Activated naive CD4-positive, alpha-beta T cell (primary cell): ENCODE results near the gene CNKSR2.

Experiments used
- DNase-seq, 4 experiments: peaks; one replicate each; lab custom pipeline; 2025; lab: John Stamatoyannopoulos, UW

CNKSR2 gene

DNA sequence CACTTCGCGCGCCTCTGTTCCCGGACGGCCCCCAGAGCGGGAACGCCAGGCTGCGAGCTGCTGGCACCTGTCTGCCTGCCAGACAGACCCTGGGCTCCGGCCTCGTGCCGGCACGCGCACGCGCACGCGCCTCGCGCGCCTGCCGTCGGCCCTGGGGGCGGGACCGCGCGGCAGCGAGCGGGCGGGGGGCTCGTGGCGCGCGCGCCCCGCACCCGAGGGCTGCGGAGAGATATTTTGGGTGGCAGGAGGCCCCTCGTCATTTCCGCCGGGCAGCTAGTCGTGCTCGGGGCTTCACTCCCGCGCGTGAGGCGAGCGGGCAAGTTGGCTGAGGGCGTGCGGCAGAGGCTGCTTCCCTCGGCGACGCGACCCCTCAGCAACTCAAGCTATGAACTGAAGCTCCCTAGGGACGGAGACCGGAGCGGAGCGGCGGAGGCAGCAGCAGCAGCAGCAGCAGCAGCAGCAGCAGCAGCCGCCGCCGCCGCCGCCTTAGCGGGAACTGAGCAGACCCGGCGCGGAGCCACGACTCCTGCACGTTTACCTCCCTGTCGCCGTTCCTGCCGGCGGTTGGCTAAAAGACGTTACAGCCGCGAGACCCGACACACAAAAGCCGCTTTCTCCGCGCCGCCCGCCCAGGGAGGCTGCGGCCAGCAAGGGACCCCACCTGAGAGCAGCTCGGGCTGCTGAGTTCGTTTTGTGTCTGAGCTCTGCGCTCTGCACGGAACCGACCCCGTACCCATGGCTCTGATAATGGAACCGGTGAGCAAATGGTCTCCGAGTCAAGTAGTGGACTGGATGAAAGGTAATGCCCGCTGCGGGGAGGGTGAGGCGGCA is at the start of gene CNKSR2:
Gene CNKSR2 (plus strand): TSS at position 256 of the 831 bp plus-strand sequence. CDS start 480 bp downstream, at position 736.
- DNase-seq: peak; percentile 27 to 65 (median 44)

DNA sequence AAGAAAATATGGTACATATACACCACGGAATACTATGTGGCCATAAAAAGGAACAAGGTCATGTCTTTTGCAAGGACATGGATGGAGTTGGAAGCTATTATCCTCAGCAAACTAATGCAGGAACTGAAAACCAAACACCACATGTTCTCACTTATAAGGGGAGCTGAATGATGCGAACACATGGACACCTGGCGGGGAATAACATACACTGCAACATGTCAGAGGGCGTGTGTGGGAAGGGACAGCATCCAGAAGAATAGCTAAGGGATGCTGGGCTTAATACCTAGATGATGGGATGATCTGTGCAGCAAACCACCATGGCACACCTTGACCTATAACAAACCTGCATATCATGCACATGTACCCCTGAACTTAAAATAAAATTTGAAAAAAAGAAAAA is 19.5 kb upstream of the CNKSR2 start:
- DNase-seq: no peak

DNA sequence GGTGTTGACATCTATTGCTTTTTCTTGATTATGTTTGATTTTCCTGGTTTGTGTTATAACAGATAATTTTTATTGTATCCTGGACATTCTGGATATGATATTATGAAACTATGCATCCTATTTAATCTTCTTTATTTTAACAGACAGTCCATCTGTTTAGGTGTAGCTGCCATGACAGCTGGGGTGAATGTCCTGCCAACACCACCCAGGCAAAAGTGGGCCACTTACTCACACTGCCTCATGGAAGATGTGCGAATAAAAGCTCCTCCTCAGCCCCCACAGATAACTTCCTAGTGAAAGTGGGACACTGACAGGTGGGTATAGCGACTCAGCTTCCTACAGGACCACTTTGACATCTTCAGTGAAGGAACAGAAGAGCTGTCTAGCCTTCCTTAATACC is 18.4 kb upstream of the CNKSR2 start:
- DNase-seq: no peak

DNA sequence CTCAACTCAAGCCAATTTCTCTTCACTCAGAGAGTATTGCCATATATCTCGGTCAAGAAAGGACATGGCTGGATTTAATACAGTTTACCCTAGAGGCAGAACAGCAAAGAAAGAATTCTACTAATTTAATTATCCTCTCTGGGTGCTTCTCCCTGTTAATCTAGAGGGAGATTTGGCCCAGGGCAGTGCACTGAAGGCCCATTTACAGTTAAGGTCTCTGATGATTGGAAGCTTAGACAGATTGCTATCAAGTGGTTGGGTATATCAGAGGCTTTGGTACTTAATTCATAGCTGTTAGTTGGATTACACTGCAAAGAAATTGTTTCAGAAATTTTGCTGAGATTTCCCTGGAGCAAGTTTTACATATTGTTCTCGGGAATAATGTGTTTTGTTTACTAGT is 4.6 kb upstream of the CNKSR2 start:
- DNase-seq: no peak

DNA sequence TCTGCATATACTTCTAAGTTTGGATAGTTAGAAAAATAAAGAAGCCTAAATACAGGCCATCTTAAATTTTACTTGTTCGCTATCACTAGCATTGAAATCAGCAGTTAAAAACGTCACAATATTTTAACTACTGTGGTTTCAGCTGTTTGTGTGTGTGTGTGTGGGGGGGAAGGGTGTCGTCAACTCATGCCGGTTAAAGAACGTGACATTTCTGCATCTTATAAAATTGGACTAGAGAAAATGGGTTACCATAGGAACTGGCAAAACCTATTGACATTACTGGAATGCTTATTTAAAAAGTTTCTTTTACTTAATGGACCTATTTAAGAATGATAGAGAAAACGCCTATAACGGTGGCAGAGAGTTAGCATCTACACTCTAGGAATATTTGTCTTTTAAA is 1.2 kb upstream of the CNKSR2 start:
- DNase-seq: no peak

DNA sequence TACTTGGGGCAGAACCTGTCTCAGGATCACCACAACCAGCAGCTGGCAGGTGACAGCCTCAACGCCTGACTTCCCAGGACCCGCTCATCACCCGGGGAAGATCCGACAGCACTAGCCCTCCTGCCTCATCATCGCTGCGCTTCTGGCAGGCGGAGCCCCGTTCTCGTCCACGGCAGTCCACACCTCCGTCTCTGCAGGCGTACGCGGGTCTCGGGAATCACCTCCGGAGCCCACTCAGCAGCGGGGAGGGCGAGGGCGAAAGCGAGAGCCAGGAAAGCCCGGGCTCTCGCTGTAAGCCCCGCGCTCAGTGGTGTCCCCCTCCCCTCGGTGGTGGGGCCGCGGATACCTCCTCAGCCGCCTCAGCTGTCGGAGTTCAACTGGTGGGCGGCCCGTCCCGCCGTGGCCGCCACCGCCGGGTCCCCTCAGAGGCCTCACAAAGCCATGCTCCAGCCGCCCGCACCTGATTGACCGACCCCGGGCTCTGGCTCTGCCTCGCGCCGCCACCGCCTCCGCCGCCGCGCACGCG is 518 bp upstream of the CNKSR2 start:
- peak in 1 of 4 experiments; percentile 22 for DNase-seq

DNA sequence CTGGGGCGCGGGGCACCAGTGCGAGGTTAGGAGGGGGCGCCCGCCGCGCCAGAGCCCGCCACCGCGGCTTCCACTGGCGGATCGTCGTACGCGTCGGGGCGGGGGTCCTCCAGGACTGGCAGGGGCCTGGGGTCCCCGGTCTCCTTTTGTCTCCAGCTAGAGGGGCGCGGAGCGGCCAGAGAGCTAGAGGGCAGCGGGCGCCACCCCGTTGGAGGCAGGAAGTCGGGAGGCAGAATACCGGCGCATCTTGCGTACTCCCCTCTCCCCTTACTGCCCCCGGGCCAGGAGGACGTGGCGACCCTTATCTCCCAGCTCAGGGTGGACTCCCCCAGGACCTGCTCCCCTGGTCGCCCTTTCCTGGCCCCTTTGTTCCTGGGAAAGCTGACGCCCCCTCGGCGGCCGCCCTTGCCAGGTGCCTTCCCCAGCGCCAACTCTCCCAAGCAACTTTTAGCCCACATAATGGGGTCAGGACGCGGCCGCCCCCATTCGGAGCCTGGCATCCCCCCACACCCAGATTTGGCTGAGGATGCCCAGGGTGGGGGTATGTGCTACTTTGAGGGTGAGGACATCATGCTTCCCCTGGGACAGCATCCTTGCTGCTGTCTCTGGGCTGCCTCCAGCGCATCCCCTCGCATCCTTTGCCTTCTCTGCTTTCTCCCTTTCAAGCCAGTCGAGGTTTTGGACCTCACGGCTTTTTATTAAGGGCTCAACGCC is 933 bp downstream of the CNKSR2 start:
- peak in 1 of 4 experiments; percentile 2 for DNase-seq

DNA sequence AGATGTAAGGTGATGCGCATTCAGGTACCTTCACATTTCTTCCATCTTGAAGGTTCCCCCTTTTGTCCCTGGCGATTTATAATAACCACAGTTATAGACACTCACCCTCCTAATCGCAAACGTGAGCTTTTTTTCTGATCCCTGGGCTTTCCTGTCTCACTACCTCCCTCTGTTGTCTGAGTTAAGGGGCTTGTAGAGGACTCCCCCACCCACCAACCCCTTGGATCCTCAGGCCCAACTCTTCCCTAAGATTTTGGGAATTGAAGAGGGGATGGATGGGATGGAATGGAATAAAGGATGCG is 1.4 kb downstream of the CNKSR2 start:
- DNase-seq: no peak

DNA sequence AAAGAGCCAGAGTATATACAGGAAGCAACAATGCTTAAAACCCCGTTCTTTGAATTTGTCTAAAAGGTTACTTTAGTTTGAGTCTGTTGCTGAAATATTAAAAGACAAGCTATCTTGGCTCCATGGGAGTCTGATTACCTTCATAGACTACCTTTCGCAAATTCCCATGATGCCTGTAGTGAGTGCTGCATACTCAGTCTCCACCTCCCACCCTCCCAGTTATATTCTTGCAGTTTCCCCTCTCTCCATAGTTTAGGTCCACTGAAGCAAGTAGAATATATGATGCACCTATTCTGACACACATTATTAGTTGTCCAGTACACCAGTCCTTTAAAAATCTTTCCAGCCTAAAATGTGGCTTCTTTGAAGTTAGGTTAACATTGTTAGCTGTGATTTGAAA is 2.4 kb downstream of the CNKSR2 start:
- DNase-seq: no peak

DNA sequence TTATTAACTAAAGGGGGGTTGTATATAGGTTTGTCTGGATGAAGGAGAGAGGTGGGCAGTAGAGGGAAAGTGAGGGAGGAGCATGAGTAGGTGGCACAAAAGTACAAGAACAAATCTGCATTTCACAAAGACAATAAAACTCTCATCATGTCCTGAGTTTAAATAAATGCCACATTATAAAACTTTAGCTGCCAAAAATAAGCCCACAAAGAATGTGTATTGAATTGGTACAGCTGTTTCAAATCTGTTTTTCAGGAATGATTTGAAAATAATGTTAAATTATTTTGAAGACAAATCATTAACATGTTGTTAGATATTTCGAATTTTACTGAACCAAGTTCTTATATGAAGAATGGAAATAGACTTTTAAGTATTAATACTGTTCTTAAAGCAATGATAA is 5.8 kb downstream of the CNKSR2 start:
- DNase-seq: no peak

DNA sequence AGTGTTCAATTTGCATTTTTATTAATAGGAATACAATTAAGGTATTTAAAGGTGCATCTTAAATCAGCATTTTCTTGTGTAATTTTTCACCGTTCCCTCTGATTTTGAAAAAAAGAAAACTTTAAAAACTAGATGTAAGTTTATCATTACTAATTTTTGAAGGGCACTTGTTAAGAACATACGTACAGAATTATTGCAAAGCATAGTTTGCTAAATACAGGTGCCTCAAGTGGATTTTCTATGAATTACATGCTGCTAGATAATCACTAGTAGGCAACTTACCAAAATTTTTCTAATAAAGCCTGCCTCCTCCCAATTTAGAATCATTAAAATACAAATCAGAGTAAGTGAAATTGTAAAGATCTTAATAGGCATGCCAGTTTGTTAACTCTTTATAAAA is 8.5 kb downstream of the CNKSR2 start:
- DNase-seq: no peak

DNA sequence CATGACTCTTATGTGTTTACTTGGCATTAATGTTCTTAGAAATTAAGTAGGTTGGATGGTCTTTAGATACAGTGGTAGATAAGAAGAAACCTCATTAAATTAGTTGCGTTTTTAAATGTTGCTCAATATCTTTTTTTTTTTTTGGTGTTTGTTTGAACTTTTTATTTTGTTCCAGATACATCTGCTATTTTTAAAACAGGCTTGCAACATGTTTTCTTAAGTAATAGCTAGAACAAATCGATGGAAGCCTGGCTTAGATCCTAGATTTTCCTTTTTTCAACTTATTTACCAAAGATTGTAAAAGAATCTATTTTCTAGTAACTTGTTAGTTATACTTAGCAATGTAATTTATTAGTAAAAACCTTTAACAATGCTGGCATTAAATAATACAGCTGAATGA is 9.3 kb downstream of the CNKSR2 start:
- DNase-seq: no peak

DNA sequence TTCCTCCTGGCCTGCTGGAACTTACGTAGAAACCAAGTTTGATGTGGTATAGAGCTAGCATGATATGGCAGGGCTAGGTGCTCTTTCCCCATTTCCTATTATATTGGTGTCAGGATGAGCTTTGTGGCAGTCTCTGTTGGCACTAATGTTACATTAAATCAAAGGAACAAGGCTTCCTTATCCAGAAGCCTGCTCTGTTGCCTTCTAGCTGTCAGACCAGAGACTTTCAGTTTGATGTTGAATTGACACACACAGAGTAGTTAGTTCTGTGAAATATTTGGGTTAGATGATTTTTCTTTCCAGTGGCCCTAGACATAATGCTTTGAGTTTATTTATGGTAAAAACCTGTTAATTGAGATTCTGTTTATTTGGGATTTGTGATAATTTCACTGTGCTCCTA is 10.0 kb downstream of the CNKSR2 start:
- no peak for DNase-seq

DNA sequence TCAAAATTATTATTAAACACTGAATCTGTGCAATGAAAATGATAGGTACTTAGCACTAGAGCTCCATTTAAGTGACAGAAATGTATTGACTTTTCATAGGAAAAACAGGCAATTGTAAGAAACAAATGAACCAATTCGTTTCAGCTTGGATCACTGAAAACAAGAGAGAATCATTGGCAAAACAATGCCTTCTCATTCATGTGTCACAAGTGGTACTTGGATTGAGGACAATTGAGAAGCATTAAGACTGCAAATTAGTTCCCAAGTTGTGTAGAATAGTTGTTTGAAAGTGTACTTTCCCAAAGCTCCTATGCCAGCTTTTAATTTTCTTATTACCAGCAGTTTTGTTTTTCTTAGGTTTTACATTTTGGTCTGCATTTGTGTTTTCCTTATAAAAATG is 20.6 kb downstream of the CNKSR2 start:
- no peak for DNase-seq

DNA sequence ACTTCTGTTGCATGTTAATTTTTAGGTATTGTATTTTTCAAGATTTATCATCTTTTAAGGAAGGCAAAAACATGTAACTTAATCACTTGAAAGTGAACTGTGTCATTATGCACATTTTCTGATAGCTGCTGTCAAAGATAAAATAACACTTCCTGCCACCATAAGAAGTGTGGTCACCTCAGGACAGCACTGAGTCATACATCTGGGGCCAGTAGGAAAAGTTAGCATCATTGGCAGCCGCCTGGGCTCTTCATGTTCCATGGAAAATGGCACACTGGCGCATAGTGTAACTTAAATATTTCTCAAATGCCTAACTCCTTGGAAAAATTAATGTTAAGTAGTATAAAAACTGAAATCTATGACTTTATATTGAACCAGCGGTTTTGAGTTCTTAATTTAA is 24.2 kb downstream of the CNKSR2 start:
- no peak for DNase-seq

DNA sequence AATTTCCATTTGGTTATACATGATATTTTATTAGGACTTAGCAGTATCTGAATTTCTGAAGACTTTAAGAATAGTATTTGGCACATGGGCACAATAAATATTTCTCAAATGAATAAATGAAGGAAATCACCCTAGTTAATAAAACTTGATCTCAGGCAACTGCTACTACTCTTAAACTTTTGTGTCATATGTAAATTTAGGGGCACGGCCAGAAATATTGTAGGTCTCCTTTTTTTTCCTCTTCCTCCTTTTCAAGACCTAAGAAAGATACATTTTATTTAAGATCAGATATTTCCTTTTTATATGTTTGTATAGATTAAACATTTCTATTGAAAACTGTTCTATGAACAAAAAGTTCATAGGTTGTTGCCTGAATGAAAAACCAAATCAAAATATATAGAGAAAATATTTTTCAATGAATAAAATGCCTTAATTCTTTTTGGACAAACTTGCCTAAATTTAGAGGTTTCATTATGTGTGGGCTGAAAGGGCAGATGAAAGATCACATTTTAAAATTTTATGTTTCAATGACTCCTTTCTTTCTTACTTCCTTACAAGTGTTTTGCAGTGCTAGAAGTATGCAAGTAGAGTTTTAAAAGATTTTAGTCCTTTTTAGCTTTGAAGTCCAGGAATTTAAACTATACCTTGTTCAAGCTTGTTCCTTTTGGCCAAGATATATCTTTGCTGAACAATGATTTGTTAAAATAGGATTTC is 26.3 kb downstream of the CNKSR2 start:
- no peak for DNase-seq

DNA sequence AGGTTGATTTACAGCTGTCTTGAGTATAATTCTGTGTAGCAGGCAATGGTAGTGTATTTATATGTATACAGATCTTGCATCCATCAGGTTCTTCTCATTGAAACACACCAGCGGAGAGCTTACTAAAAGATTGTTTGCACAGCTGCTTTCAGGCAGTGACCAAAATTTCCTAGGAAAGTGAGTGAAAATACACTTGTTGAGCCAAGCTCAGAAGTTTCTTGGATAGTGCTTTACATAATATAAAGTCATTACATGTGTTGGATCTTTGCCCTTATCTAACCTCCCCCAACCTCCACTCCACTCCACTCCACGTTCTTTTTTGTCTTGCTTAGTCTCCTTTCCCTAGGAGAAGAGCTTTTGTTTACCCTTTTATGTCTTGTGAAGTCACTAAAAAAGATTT is 34.1 kb downstream of the CNKSR2 start:
- no peak for DNase-seq

DNA sequence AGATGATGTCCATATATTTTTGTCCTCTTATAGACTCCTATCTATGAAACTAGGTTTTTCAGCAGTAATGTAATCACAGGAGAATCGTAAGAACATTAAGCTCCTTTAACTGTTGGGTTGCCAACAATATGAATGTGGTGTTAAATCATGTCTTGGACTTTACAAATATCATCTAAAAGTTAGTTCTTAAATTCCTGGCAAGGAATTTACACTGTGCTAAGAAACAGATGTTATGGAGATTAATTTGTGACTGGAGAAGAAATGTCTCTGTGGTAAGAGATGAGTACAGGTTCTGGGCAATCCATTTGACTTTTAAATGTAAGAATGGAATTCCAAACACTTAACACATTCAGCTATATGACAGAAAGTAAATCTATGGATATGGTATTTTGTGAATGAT is 34.6 kb downstream of the CNKSR2 start:
- no peak for DNase-seq

DNA sequence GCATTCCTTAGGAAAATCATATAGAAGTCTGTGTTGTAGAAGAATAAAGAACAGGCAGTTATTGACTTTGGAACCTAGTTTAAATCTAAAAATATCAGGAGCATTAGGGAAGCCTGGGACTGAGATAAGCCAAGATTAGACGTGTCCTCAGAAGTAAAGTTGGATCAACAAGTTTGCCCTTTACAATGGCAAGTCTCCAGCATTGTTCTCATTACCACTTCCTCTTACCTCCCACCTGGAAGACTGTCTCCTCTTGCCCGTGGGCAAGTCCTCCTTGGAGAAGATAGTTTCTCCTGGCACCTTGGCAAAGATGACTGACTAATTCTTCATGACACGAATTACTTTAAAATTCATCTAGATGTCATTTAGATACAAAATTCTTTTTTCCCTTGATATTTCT is 37.8 kb downstream of the CNKSR2 start:
- no peak for DNase-seq

DNA sequence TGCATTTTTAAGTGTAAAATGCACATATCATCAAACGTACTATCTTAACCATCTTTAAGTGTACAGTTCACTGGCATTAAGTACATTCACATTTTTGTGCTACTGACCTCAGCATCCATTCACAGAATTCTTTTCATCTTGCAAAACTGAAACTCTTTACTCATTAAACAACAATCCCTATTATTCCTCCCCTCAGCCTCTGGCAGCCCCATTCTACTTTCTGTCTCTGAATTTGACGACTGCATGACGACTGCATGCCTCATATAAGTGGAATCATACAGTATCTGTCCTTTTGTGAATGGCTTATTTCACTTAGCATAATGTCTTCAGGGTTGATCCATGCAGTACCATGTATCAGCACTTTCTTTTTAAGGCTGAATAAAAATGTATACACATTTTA is 38.7 kb downstream of the CNKSR2 start:
- no peak for DNase-seq

DNA sequence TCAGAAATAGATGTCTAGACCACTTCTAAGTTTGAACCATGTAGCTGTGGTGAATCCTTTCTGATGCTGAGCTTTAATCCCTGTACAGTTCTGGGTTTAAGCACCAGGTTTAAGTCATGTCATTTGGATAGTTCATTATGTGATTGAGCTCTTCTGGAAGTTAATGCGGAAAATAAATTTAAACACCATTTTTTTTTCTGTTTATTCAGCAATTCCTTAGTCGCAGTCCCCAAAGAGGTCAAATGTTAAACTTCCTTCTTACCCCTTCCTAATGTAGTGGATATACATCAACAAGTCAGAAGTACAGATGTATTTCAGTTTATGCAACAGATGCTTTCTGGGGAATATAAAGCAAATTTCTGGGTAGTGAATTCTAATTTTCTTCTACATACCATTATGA is 52.9 kb downstream of the CNKSR2 start:
- DNase-seq: no peak

DNA sequence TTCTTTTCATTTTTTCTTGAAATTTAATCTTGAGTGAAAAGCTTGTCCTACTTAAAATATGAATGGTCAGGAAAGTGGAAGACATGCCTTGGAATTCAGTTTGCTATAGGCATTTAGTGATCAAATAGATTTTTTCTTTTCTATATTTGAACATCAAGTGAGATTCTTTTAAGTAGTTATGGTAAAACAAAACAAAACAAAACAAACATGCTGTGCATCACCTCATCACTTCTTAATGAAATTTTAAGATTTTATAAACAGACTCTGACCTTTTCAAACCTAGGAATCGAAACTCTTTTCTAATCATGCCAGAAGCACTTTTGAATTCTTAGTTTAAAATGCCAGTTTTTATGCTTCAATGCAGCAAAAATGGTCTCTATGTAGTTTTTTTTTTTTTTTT is 62.8 kb downstream of the CNKSR2 start:
- no peak for DNase-seq

DNA sequence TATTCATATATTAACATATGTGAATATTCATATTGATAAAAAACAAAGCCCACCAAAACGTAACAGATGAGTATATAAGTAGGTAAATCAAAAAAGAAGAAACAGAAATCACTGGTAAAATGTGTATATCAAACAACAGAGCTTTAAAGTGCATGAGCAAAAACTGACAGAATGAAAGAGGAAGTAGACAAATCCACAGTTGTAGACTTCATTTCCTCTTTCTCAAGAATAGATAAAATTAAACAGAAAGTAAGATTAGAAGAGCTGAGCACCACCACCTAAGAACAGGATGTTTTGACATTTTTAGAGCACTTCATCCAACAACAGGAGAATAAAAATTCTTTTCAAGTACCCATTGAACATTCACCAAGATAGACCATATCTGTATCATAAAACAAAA is 64.6 kb downstream of the CNKSR2 start:
- DNase-seq: no peak
